ENCODE measurements around the gene MYH7B.

MYH7B gene

GRCh38 chr20:34955231-34956040 lies at the start of gene MYH7B, which contains the start of gene GSS:
TSS of gene MYH7B (plus strand) at chr20:34955868. CDS start at chr20:34978006, 22,138 bp downstream.
TSS of gene GSS (minus strand) at chr20:34955806. CDS start at chr20:34951852, 3,954 bp downstream.
- DNase-seq (ENCODE audit: low read depth), result peak; percentile 95

- DNase-seq (ENCODE audit: low read depth), result no peak
Measured at GRCh38 chr20:34907616-34908469, 47.8 kb upstream of the MYH7B start.

DNA sequence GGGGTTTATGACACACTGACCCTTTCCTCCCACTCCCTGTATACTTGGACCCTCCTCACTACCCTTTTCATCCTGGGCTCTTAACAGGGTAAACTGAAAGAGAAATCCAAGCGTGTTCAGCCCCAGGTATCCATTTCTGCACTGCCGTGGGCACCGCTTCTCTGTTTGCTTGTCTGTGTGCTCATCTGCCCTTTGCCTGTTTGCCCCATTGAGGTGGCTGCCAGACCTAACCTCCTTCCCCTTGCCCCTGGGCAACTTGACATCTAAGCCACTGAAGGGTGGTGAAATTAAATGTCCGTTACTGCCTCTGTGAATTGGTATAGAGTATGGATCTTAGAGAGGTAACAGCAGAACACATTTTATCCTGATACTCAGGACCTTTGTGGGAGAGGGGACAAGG lies 40.5 kb upstream of the MYH7B start:
- no peak for DNase-seq (ENCODE audit: low read depth)

DNA sequence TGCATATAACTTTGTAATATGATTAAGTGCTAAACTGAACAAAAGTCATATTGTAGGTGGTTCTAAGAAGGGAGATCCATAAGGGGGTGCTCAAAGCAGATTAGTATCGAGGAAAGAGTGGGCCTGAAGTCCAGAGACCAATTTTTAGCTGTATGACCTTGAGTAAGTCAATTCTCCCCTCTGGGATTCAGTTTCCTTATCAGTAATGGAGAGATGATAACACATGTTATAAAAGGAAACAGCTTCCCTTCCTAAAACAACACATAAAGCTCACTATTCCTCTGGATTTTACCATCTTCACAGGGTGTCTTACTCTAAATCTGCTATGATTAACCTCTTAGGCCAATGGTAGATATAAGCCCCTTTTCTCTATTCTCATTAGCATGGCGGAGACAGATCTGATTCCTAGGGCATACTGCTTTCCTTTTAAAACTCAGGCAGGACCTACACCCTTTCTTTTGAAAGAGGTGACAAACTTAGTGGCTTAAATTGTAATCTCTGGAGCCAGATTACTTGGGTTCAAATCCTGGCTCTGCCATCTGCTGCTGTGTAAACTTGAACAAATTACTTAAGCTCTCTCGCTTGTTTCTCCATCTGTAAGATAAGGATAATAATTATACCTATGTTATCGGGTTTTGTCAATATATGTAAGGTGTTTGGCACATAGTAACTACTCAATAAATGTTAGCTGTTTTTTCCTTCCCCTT lies 39.8 kb upstream of the MYH7B start:
- no peak for DNase-seq (ENCODE audit: low read depth)

- no peak for DNase-seq (ENCODE audit: low read depth)
Measured at GRCh38 chr20:34916774-34917354, 38.8 kb upstream of the MYH7B start.

DNA sequence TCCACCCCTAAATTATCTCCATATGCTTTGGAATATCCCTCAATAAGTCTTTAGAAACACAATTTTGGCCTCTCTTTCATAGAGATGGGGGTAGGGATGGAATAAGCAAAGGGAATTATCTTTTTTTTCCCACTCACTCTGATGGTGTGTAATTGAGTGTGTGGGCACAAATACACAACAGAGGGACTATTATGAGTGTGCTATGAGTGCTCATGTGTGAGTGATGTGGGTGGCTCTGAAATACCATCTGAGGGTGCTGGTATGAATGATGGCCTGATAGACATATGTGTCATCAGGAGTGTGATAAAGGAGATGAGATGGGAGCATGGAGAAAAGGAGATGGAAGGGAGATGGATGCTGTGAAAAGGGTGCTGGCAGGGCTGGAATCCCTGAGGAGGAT lies 35.6 kb upstream of the MYH7B start:
- no peak for DNase-seq (ENCODE audit: low read depth)

DNA sequence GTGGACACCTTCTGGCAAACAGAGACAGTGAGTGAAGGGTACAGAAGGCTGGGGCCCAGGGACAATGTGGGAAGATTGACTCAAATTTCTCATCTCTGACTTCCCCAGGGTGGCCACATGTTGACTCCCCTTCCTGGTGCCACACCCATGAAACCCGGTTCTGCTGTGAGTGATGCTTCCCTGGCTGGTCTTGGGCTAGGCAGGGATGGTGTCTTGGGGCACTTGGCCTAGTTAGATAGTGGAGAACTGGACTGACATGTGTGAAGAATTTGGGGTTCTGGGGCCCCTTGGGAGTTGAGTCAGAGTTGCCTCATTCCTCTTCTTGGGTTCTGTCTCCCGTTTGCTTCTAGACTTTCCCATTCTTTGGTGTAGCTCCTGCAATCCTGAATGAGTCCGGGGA lies 34.2 kb upstream of the MYH7B start:
- no peak for DNase-seq (ENCODE audit: low read depth)

DNA sequence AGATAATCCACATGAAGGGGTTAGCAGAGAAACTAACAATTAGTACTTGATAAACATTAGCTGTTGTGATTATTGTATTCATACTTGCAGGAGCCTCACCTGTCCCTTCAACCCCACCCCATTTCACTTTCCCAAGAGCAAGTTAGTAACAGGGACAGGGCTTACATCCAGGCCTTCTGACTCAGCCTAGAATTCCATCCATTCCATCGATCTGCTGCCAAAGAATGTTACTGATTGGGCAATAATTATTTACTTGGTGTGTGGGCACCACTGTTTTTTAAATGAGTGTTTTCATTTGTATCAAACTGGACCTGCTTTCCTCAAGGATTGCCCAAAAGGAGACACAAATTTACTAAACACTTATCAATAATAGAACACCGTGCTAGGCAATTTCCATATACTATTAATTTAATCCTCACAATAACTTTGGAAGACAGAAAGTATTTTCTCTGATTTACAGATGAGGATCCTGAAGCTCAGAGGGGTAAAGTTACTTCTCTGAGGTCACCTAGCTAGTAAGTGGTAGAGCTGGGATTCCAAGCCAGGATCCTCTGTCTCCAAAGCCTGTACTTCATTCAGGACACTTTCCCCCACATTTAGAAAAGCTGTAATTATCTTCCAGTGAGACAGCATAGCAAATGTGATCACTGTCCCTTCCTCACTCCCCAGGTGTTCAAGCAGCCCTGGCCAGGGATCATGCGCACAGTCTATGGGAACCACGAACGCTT lies 32.9 kb upstream of the MYH7B start:
- DNase-seq (ENCODE audit: low read depth), result no peak

GRCh38 chr20:34923414-34923813 lies 32.3 kb upstream of the MYH7B start:
- DNase-seq (ENCODE audit: low read depth), result no peak

GRCh38 chr20:34925341-34925740 lies 30.3 kb upstream of the MYH7B start:
- DNase-seq (ENCODE audit: low read depth), result no peak

- no peak for DNase-seq (ENCODE audit: low read depth)
Measured at GRCh38 chr20:34925981-34926380, 29.7 kb upstream of the MYH7B start.

GRCh38 chr20:34926581-34926980 lies 29.1 kb upstream of the MYH7B start:
- DNase-seq (ENCODE audit: low read depth), result no peak

DNA sequence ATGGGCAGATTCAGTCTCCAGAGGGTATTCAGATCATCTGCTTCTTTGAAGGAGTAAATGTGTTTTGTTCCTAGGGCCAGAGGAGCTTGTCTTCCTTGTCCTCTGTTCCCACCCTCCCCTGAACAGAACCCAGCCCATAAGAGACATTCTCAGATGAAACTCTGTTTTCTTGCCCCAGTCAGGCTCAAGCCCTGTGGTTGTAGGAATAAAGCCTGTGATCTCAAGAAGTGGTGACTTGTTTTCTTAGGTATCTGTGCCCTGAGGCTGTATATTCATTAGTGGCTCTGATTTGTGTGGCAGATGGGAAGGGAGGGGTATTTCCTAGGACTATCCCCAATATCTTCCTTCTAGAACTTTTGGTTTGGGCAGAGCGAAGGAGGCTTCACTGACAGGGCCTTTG lies 27.9 kb upstream of the MYH7B start:
- DNase-seq (ENCODE audit: low read depth), result no peak

DNA sequence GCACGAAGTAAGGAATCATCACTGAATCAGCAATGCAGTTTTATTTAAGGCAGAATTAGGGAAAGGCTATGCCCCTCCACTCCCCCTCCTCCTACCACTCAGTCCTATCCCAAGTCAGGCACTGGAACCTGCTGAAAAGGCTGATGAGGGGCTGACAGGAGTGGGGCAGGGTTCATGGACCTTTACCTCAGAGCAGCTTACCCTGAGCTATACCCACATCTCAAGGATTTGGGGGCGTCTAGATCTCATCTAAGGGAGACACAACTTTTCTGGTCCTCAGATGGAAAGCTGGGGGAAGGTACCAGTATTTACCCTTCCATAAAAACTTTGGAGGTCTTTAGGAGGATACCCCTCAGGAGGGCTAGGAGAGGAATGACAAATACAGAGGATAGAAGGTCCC lies 27.3 kb upstream of the MYH7B start:
- no peak for DNase-seq (ENCODE audit: low read depth)

GRCh38 chr20:34931771-34932170 lies 23.9 kb upstream of the MYH7B start:
- DNase-seq (ENCODE audit: low read depth), result no peak

DNA sequence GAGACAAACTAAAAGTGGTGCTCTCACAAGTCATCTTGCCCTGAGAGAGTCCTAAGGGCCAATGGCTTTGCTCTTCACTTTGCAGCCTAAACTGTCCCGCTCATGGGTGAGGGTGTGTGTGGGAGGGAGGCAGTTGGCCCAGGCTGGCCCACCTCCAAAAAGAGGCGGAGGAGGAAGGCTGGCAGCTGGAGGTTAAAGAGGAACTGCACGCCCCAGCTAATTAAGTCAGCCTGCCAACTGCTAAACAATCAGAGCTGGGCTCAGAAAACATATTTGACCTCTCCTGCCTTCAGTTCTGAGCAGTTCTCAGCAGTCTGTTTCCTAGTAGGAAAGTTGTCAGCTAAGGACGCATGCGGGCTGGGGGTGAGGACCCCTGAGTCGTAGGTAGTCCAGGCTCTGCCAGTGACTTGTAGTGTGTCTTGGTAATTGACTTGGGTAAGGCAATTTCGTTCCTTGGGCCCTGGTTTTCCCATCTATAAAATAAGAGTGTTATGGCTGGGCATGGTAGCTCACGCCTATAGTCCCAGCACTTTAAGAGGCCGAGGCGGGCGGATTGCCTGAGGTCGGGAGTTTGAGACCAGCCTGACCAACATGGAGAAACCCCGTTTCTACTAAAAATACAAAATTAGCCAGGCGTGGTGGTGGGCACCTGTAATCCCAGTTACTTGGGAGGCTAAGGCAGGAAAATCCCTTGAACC lies 17.1 kb upstream of the MYH7B start:
- no peak for DNase-seq (ENCODE audit: low read depth)

DNA sequence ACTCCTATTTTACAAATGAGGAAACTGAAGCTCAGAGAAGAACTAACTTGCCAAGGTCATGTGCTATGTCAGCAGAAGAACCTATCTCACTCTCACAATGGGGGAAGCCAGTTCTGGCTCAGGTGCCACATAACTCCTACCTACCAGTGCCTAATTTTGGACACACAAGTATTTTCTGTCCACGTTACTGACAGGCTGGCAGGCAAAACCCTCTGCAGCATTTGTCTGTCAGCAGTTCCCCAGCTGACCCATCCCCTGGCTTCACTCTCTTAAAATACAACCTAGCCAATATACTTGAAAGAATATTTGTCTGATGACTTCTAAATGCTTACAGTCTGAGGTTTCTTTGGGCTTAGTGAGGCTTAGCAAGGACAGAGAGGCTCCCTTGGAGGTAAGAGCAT lies 15.6 kb upstream of the MYH7B start:
- no peak for DNase-seq (ENCODE audit: low read depth)

GRCh38 chr20:34941226-34941625 lies 14.4 kb upstream of the MYH7B start:
- DNase-seq (ENCODE audit: low read depth), result no peak

DNA sequence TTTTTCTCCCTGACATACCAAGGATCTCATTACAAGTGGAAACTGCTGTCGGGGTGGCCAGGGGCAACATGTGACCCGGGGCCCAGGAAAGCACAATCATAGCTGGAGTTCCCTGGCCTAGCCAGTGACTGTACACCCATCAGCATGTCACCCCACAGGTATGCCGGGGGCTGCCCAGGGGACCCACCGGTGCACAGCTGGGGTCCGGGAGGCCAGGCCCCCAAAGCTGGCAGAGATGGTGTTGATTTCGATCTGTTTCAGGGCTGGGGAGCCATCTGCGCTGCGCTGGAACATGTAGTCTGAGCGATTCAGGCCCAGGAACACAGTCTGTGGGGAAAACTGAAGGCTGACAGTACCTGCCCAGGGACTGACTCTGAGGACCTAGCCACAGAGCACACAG lies 13.4 kb upstream of the MYH7B start:
- no peak for DNase-seq (ENCODE audit: low read depth)

DNA sequence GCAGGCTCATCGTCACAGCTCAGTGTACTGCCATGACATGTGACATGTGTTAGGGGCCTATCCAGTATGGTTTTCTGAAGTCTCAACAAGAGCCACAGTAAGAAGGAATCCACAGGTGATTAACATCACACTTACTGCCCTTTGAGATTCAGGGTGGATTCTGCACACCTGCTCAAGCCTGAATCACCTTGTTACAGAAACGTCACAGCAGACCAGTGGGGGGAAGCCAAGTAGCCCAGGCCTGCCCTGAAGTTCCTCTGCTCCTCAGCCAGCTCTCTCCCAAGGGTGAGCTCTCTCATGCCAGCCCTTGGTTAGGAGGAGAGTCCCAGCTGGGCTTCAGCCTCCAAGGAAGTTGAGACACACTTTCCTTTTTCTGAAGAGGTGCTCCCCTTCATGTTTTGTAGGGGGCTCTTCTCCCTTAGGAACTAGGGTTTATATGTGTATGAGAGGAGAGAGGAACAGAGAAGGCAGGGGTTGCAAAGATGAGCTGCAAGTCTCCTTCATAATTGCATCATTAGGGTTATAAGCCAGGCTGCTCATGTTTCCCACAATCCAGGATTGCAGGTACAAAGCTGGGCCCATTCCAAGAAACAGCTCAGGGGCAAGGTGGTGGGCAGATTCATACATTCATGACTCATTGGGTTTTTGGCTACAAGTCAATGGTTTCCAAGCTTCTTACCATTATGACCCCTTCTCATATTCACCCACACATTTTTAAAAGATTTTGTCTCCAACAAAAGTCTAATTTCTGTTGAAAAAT lies 11.7 kb upstream of the MYH7B start:
- no peak for DNase-seq (ENCODE audit: low read depth)
